ENCODE measurements around the gene NDUFC1. TPM values are rescaled to one million over a fixed set of nuclear protein-coding genes. Genes with fewer than 3 reads are reported as not detected.

NDUFC1 gene
- total and polyA plus RNA-seq, 9 of the 15 experiments (the other 6 are each of a cell fraction or from before 2014, with no cell fraction given): 58.9 to 378 (median 120) TPM

DNA sequence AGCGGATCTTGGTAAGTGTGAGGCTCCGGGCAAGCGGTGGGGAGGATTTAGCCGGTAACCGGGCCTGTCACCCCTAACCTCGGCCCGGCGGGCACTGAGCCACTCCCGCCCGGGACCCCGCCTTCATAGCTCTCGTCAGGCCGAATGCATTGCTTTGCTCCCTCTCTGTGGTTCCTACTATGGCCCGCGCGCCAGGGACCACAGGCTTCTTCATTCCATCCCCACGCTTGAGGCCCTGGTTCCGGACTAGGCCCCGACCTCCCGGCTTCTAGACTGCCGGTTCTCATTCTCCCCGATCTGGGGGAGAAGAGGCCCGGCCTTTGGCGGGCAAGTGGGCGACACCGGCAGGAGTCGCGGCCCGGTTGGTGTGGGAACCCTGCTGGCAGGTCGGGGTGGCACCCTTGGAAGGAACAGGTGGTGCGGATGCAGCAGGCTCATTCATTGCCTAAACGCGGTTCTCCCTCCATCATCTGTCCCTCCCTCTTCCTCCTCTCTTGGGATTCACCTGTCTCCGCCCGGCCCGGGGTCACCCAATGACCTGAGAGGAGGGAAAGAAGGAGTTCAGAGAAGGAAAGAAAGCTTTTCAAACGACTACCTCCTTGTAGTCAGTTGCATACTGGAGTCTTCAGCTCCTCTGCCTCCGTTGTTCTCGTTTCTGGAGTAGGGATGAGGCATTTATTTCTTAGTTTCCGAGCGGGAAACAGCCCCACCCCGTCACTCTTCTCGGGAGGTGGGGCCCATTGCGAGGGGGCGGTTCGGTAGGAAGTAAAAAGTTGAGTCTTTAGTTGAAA is at the start of gene NDUFC1 (continued):
- TF ChIP-seq NCOA4 (IDR thresholded peaks at IDR 0.05; ENCODE audit: partially characterized antibody) (no peak), CHD2 (IDR thresholded peaks at IDR 0.05; ENCODE audit: low read depth, low read length) (no peak), HMG20A (CRISPR knock-in tag; conservative IDR thresholded peaks at IDR 0.05) (no peak), ZNF217 (CRISPR knock-in tag; IDR thresholded peaks at IDR 0.05) (0 out of 2 replicates have a peak, but pooled peaks have one; percentile 27), MIER1 (IDR thresholded peaks at IDR 0.05; ENCODE audit: low read depth) (no peak), MECOM (CRISPR knock-in tag; IDR thresholded peaks at IDR 0.05) (no peak), NFIX (CRISPR knock-in tag; IDR thresholded peaks at IDR 0.05; ENCODE audit: low read depth) (no peak), TAF9B (IDR thresholded peaks at IDR 0.05; ENCODE audit: partially characterized antibody) (no peak), BCL6 (CRISPR knock-in tag; IDR thresholded peaks at IDR 0.05) (no peak), SMARCC2 (IDR thresholded peaks at IDR 0.05; ENCODE audit: low read depth) (no peak), ZNF282 (CRISPR knock-in tag; IDR thresholded peaks at IDR 0.05) (no peak), RBBP5 (IDR thresholded peaks at IDR 0.05; ENCODE audit: borderline replicate concordance, insufficient read depth, low read length, poor library complexity, severe bottlenecking) (peak; percentile 39), ZBED1 (IDR thresholded peaks at IDR 0.05) (no peak), ZNF696 (CRISPR knock-in tag; conservative IDR thresholded peaks at IDR 0.05) (no peak), ZNF695 (CRISPR knock-in tag; IDR thresholded peaks at IDR 0.05) (no peak), SRSF1 (IDR thresholded peaks at IDR 0.05; ENCODE audit: low read depth, low read length) (no peak), SMARCB1 (IDR thresholded peaks at IDR 0.05; ENCODE audit: insufficient read length, low read depth) (no peak)
- TF ChIP-seq, protein P1, sequence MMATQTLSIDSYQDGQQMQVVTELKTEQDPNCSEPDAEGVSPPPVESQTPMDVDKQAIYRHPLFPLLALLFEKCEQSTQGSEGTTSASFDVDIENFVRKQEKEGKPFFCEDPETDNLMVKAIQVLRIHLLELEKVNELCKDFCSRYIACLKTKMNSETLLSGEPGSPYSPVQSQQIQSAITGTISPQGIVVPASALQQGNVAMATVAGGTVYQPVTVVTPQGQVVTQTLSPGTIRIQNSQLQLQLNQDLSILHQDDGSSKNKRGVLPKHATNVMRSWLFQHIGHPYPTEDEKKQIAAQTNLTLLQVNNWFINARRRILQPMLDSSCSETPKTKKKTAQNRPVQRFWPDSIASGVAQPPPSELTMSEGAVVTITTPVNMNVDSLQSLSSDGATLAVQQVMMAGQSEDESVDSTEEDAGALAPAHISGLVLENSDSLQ (IDR thresholded peaks at IDR 0.05): peak; percentile 79
- TF ChIP-seq, protein P2, sequence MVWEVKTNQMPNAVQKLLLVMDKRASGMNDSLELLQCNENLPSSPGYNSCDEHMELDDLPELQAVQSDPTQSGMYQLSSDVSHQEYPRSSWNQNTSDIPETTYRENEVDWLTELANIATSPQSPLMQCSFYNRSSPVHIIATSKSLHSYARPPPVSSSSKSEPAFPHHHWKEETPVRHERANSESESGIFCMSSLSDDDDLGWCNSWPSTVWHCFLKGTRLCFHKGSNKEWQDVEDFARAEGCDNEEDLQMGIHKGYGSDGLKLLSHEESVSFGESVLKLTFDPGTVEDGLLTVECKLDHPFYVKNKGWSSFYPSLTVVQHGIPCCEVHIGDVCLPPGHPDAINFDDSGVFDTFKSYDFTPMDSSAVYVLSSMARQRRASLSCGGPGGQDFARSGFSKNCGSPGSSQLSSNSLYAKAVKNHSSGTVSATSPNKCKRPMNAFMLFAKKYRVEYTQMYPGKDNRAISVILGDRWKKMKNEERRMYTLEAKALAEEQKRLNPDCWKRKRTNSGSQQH (CRISPR knock-in tag; IDR thresholded peaks at IDR 0.05): no peak
- TF ChIP-seq, protein P3, sequence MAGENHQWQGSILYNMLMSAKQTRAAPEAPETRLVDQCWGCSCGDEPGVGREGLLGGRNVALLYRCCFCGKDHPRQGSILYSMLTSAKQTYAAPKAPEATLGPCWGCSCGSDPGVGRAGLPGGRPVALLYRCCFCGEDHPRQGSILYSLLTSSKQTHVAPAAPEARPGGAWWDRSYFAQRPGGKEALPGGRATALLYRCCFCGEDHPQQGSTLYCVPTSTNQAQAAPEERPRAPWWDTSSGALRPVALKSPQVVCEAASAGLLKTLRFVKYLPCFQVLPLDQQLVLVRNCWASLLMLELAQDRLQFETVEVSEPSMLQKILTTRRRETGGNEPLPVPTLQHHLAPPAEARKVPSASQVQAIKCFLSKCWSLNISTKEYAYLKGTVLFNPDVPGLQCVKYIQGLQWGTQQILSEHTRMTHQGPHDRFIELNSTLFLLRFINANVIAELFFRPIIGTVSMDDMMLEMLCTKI (IDR thresholded peaks at IDR 0.05; ENCODE audit: partially characterized antibody): no peak
- TF ChIP-seq, protein P4, sequence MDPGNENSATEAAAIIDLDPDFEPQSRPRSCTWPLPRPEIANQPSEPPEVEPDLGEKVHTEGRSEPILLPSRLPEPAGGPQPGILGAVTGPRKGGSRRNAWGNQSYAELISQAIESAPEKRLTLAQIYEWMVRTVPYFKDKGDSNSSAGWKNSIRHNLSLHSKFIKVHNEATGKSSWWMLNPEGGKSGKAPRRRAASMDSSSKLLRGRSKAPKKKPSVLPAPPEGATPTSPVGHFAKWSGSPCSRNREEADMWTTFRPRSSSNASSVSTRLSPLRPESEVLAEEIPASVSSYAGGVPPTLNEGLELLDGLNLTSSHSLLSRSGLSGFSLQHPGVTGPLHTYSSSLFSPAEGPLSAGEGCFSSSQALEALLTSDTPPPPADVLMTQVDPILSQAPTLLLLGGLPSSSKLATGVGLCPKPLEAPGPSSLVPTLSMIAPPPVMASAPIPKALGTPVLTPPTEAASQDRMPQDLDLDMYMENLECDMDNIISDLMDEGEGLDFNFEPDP (CRISPR knock-in tag; IDR thresholded peaks at IDR 0.05): no peak
- TF ChIP-seq, protein P5, sequence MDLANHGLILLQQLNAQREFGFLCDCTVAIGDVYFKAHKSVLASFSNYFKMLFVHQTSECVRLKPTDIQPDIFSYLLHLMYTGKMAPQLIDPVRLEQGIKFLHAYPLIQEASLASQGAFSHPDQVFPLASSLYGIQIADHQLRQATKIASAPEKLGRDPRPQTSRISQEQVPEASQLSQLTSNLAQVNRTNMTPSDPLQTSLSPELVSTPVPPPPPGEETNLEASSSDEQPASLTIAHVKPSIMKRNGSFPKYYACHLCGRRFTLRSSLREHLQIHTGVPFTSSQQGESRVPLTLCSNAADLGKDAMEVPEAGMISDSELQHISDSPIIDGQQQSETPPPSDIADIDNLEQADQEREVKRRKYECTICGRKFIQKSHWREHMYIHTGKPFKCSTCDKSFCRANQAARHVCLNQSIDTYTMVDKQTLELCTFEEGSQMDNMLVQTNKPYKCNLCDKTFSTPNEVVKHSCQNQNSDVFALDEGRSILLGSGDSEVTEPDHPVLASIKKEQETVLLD (IDR thresholded peaks at IDR 0.05): no peak
- TF ChIP-seq, protein P6, sequence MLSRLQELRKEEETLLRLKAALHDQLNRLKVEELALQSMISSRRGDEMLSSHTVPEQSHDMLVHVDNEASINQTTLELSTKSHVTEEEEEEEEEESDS (CRISPR knock-in tag; IDR thresholded peaks at IDR 0.05): no peak

All from K562 (cell line).